Measurements from ENCODE around the gene NDUFC1.

The NDUFC1 gene

GRCh38 chr4:139242511-139243051 lies 59.7 kb downstream of the NDUFC1 start:
- H3K9ac ChIP-seq (ENCODE audit: low read length): no peak overlapping the region
- H3K27me3 ChIP-seq (ENCODE audit: control insufficient read depth, insufficient read depth, low read length): no peaks in the 10 kb centered on the region
- H3K9me3 ChIP-seq (ENCODE audit: control insufficient read depth, low read length): no peaks in the 10 kb centered on the region
- no peaks in the 10 kb centered on the region for H3K4me1 ChIP-seq (ENCODE audit: control insufficient read depth, insufficient read depth, low read length)
- no peaks in the 10 kb centered on the region for H3K36me3 ChIP-seq (ENCODE audit: control insufficient read depth, insufficient read depth, low read length)
- H3K4me3 ChIP-seq (ENCODE audit: low read length): no peak overlapping the region

- H3K36me3 ChIP-seq (ENCODE audit: control insufficient read depth, insufficient read depth, low read length): no peaks in the 10 kb centered on the region
- no peaks in the 10 kb centered on the region for H3K27me3 ChIP-seq (ENCODE audit: control insufficient read depth, insufficient read depth, low read length)
- no peak overlapping the region for H3K9ac ChIP-seq (ENCODE audit: low read length)
- H3K4me3 ChIP-seq (ENCODE audit: low read length): no peak overlapping the region
- no peaks in the 10 kb centered on the region for H3K4me1 ChIP-seq (ENCODE audit: control insufficient read depth, insufficient read depth, low read length)
- H3K9me3 ChIP-seq (ENCODE audit: control insufficient read depth, low read length): no peaks in the 10 kb centered on the region
Observed at GRCh38 chr4:139241784-139242151, 60.5 kb downstream of the NDUFC1 start.

GRCh38 chr4:139241086-139241783 lies 61.0 kb downstream of the NDUFC1 start:
- no peak overlapping the region for H3K9ac ChIP-seq (ENCODE audit: low read length)
- no peaks in the 10 kb centered on the region for H3K4me1 ChIP-seq (ENCODE audit: control insufficient read depth, insufficient read depth, low read length)
- H3K27me3 ChIP-seq (ENCODE audit: control insufficient read depth, insufficient read depth, low read length): no peaks in the 10 kb centered on the region
- H3K36me3 ChIP-seq (ENCODE audit: control insufficient read depth, insufficient read depth, low read length): no peaks in the 10 kb centered on the region
- no peaks in the 10 kb centered on the region for H3K9me3 ChIP-seq (ENCODE audit: control insufficient read depth, low read length)
- no peak overlapping the region for H3K4me3 ChIP-seq (ENCODE audit: low read length)

Data from mucosa of stomach (tissue), 1 donor.